Naive thymus-derived CD8-positive, alpha-beta T cell (primary cell): ENCODE data around the gene CHSY3. TPM values are rescaled to one million over a fixed set of nuclear protein-coding genes. Genes with fewer than 3 reads are reported as not detected.

Experiments
- ATAC-seq, 2 donors: fragments of 150-1000 bp; cut with Tn5 transposase in 1 of 2; sonication (Bioruptor Pico), chemical (Tn5 transposase) in 1 of 2; 1 replicate in 1 of 2; 2 replicates in 1 of 2; pipeline ENCODE4 v1.10.0; 2021; ENCODE audit warnings: mild to moderate bottlenecking in 2 of 2, moderate library complexity in 2 of 2
- POLR2A ChIA-PET: fragments of 350-600 bp; sonication (Branson Sonifier 250); formaldehyde crosslinking; loops from one replicate; lab custom pipeline; 2021; ENCODE audit warnings: antibody characterized with exemption; lab: Charles Lee
- DNase-seq, 10 donors: peaks; one replicate each; pipeline versions ENCODE4 v3.0.0 to v3.0.0-alpha.2; 2020 to 2022
- H3K27ac Mint-ChIP-seq, 10 donors: one replicate each; pipeline ENCODE4 v1.8.0; 2020 to 2022; ENCODE audit warnings: mild to moderate bottlenecking in 10 of 10, mixed read lengths in 10 of 10, moderate library complexity in 4 of 10, inconsistent platforms in 1 of 10
- H3K27me3 Mint-ChIP-seq, 5 donors: one replicate each; pipeline ENCODE4 v1.8.0; 2021 to 2022; ENCODE audit warnings: mixed read lengths in 5 of 5
- H3K36me3 Mint-ChIP-seq, 3 donors: one replicate each; pipeline ENCODE4 v1.8.0; 2020 to 2022; ENCODE audit warnings: mixed read lengths in 3 of 3, mild to moderate bottlenecking in 2 of 3, inconsistent platforms in 1 of 3
- H3K4me1 Mint-ChIP-seq, 4 donors: one replicate each; pipeline ENCODE4 v1.8.0; 2021 to 2022; ENCODE audit warnings: mixed read lengths in 4 of 4
- H3K4me3 Mint-ChIP-seq, 10 donors: one replicate each; pipeline ENCODE4 v1.8.0; 2020 to 2022; ENCODE audit warnings: mild to moderate bottlenecking in 10 of 10, mixed read lengths in 10 of 10, moderate library complexity in 6 of 10, inconsistent platforms in 1 of 10
- H3K9me3 Mint-ChIP-seq, 9 donors: one replicate each; pipeline ENCODE4 v1.8.0; 2020 to 2022; ENCODE audit warnings: mixed read lengths in 9 of 9, mild to moderate bottlenecking in 3 of 9, inconsistent platforms in 1 of 9, moderate library complexity in 1 of 9
- polyA plus RNA-seq, 3 donors: library from polyadenylated mRNA; unstranded; fragments of 300-500 nt; fragmentation: Illumina TruSeq; gene quantifications; one replicate each; pipeline ENCODE4 v1.2.3, GENCODE V29; 2021
- total RNA-seq, 8 experiments: library from RNA in 2 of 8; stranded (reverse) in 2 of 8; gene quantifications; one replicate each; pipeline ENCODE4 v1.2.3 and lab custom pipeline; 2021 to 2026

CHSY3 gene
- total and polyA plus RNA-seq, 5 experiments from 2014 or later = 0.31 TPM; not detected in 4

GRCh38 chr5:129960831-129961230, 56.6 kb downstream of the CHSY3 start:
- Mint-ChIP-seq H3K27me3 (peaks cover 0 to 18% (median 0%) of the 10 kb centered on the region in 5 donors), H3K9me3 (peaks cover 0 to 10% (median 0%) of the 10 kb centered on the region in 9 donors), H3K27ac (no peak overlapping the region), H3K4me1 (no peaks in the 10 kb centered on the region), H3K4me3 (no peak overlapping the region), H3K36me3 (no peaks in the 10 kb centered on the region)
- no peak for ATAC-seq
- no peak for DNase-seq
- POLR2A ChIA-PET = no interaction called here

- POLR2A ChIA-PET = no interaction called here
- Mint-ChIP-seq H3K9me3 (peaks cover 0 to 4% (median 0%) of the 10 kb centered on the region in 9 donors), H3K27ac (no peak overlapping the region)
Measured at GRCh38 chr5:129962506-129962905, 58.2 kb downstream of the CHSY3 start.

DNA sequence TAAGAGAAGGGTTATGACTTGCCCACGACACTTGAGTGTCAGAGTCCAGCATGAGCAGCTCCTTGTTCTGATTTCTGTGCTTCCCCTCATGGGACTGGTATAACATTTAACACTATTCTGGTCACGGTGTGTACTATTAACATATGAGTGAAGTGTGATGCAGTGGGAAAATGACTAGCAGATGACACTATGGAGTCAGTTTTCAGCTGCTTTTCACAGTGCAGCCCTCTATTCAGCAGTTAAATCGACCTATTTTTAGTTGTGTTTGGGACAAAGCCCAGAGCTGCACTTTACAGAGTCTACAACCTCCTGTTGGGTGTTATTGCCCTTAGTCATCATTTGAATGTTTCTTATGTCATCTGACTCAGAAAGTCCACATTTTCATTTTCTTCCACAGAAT, 59.1 kb downstream of the CHSY3 start:
- no peaks in the 10 kb centered on the region for H3K4me1 Mint-ChIP-seq

More at GRCh38 chr5:129962506-129962905, 58.2 kb downstream of the CHSY3 start:
- Mint-ChIP-seq H3K4me3 (no peak overlapping the region), H3K27me3 (peaks cover 0 to 18% (median 3%) of the 10 kb centered on the region in 5 donors), H3K36me3 (no peaks in the 10 kb centered on the region), H3K4me1 (no peaks in the 10 kb centered on the region)
- no peak for ATAC-seq
- no peak for DNase-seq

GRCh38 chr5:129966071-129966470, 61.8 kb downstream of the CHSY3 start:
- no peak for ATAC-seq
- POLR2A ChIA-PET = no interaction called here
- H3K27ac Mint-ChIP-seq = no peak overlapping the region

More for the DNA sequence above, 59.1 kb downstream of the CHSY3 start:
- H3K9me3 Mint-ChIP-seq = peaks cover 0 to 4% (median 0%) of the 10 kb centered on the region in 9 donors
- H3K4me3 Mint-ChIP-seq = no peak overlapping the region
- DNase-seq (no peak), ATAC-seq (no peak)
- POLR2A ChIA-PET = no interaction called here
- H3K36me3 Mint-ChIP-seq = no peaks in the 10 kb centered on the region
- peaks cover 0 to 18% (median 3%) of the 10 kb centered on the region in 5 donors for H3K27me3 Mint-ChIP-seq
- no peak overlapping the region for H3K27ac Mint-ChIP-seq

GRCh38 chr5:129971714-129972113, 67.4 kb downstream of the CHSY3 start:
- no peaks in the 10 kb centered on the region for H3K27me3 Mint-ChIP-seq
- POLR2A ChIA-PET = no interaction called here
- ATAC-seq = no peak
- no peaks in the 10 kb centered on the region for H3K4me1 Mint-ChIP-seq
- no peaks in the 10 kb centered on the region for H3K36me3 Mint-ChIP-seq
- no peak overlapping the region for H3K4me3 Mint-ChIP-seq
- DNase-seq = no peak
- no peak overlapping the region for H3K27ac Mint-ChIP-seq
- no peaks in the 10 kb centered on the region for H3K9me3 Mint-ChIP-seq

More at GRCh38 chr5:129966071-129966470, 61.8 kb downstream of the CHSY3 start:
- Mint-ChIP-seq H3K9me3 (peaks cover 0 to 2% (median 0%) of the 10 kb centered on the region in 9 donors), H3K27me3 (peaks cover 0 to 18% (median 3%) of the 10 kb centered on the region in 5 donors), H3K4me3 (no peak overlapping the region), H3K36me3 (no peaks in the 10 kb centered on the region), H3K4me1 (no peaks in the 10 kb centered on the region)
- DNase-seq = no peak

- DNase-seq = no peak
- no peak for ATAC-seq
- Mint-ChIP-seq H3K9me3 (no peaks in the 10 kb centered on the region), H3K36me3 (no peaks in the 10 kb centered on the region), H3K27ac (no peak overlapping the region), H3K4me1 (no peaks in the 10 kb centered on the region), H3K27me3 (no peaks in the 10 kb centered on the region), H3K4me3 (no peak overlapping the region)
- POLR2A ChIA-PET = no interaction called here
Measured at GRCh38 chr5:129972465-129973141, 68.3 kb downstream of the CHSY3 start.

DNA sequence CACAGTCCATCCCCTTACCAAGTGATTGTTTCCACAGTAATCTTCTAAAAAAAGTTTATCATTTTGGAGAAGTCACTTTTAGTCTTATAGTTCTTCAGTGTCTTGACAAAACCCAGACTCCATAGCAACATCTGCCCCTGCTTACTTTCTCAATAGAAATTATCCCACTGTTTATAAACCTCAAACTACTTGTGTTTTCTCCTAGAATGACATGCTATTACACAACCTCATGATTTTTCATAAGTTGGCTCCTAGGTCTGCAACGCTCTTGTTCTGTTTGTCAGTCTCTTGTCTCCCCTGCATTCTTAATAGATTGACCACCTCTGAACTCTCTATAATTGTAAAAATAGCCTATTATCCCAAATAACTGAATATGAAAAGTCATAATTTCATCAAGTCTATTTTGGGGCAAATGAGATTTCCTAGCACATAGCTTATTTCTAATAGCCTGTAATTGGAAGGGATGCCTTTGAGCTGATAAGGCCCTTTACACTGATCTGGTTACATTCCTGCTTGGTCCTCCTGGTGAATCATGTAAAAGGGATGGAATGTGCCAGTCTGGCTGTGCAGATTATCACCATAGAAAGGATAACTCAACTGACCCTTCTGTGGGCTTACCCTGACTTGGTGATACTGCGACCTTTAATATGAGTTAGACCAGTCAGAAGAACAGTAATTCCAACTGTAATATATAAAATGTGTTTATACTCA, 69.6 kb downstream of the CHSY3 start:
- ATAC-seq (no peak), DNase-seq (no peak)
- no peak overlapping the region for H3K4me3 Mint-ChIP-seq
- H3K4me1 Mint-ChIP-seq = no peaks in the 10 kb centered on the region
- POLR2A ChIA-PET = no interaction called here
- H3K27me3 Mint-ChIP-seq = no peaks in the 10 kb centered on the region
- no peaks in the 10 kb centered on the region for H3K36me3 Mint-ChIP-seq
- H3K9me3 Mint-ChIP-seq = no peaks in the 10 kb centered on the region
- H3K27ac Mint-ChIP-seq = no peak overlapping the region

- ATAC-seq (no peak), DNase-seq (no peak)
- no peaks in the 10 kb centered on the region for H3K36me3 Mint-ChIP-seq
- no peaks in the 10 kb centered on the region for H3K27me3 Mint-ChIP-seq
- no peak overlapping the region for H3K27ac Mint-ChIP-seq
- POLR2A ChIA-PET = no interaction called here
- H3K9me3 Mint-ChIP-seq = peaks cover 0 to 3% (median 0%) of the 10 kb centered on the region in 9 donors
- H3K4me1 Mint-ChIP-seq = no peaks in the 10 kb centered on the region
- no peak overlapping the region for H3K4me3 Mint-ChIP-seq
Measured at GRCh38 chr5:129977810-129978209, 73.5 kb downstream of the CHSY3 start.

DNA sequence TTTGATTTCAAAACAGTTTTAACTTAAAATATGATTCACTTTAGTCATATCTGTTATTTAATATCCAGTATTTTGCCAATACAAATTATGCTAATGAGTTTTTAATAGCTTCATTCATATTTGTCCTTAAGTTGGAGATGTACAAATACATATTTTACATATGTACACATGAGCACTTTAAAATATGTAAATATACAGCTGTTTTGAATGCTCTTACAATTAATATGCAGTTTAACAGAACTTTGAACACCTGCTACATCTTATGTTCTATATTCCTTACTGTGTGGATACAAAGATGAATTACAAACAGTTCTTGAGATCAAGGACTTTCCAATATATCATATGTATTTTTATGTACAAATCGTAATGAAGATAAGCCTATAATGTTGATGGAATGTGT, 74.0 kb downstream of the CHSY3 start:
- POLR2A ChIA-PET = no interaction called here
- no peak overlapping the region for H3K27ac Mint-ChIP-seq
- H3K9me3 Mint-ChIP-seq = peaks cover 0 to 4% (median 2%) of the 10 kb centered on the region in 9 donors
- no peaks in the 10 kb centered on the region for H3K36me3 Mint-ChIP-seq
- no peaks in the 10 kb centered on the region for H3K4me1 Mint-ChIP-seq
- ATAC-seq (no peak), DNase-seq (no peak)
- no peak overlapping the region for H3K4me3 Mint-ChIP-seq
- H3K27me3 Mint-ChIP-seq = no peaks in the 10 kb centered on the region

- ATAC-seq = no peak
- no peak for DNase-seq
- Mint-ChIP-seq H3K27me3 (peaks cover 0 to 3% (median 0%) of the 10 kb centered on the region in 5 donors), H3K4me1 (no peaks in the 10 kb centered on the region), H3K36me3 (peaks cover 0 to 8% (median 0%) of the 10 kb centered on the region in 3 donors), H3K9me3 (peaks cover 7 to 25% (median 17%) of the 10 kb centered on the region in 9 donors), H3K27ac (no peak overlapping the region), H3K4me3 (no peak overlapping the region)
- POLR2A ChIA-PET = no interaction called here
Measured at GRCh38 chr5:129988453-129988852, 84.2 kb downstream of the CHSY3 start.

DNA sequence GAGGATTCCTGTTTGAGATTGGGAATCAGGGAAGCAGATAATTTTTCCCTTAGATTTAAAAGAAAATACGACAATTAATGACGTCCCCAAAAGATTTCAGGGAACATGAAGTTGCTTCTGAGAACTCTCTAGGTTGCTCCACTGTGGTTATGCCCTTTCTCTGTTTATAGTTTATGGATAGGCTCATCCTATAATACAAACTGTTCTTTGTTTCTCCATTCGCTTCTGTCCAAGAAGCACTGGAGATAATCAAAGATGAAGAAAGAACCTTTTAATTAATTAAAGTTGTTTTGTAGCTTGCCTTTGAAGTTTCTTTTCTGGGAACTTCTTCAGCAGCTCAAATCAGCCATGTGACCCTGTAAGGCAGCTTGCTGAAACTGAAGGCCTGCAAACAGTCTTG, 87.5 kb downstream of the CHSY3 start:
- ATAC-seq (no peak), DNase-seq (no peak)
- H3K36me3 Mint-ChIP-seq = no peaks in the 10 kb centered on the region
- POLR2A ChIA-PET = no interaction called here
- no peaks in the 10 kb centered on the region for H3K4me1 Mint-ChIP-seq
- no peak overlapping the region for H3K4me3 Mint-ChIP-seq
- H3K9me3 Mint-ChIP-seq = peaks cover 0 to 20% (median 8%) of the 10 kb centered on the region in 9 donors
- no peak overlapping the region for H3K27ac Mint-ChIP-seq
- H3K27me3 Mint-ChIP-seq = peaks cover 0 to 8% (median 0%) of the 10 kb centered on the region in 5 donors

GRCh38 chr5:129996896-129997295, 92.6 kb downstream of the CHSY3 start:
- Mint-ChIP-seq H3K4me3 (no peak overlapping the region), H3K36me3 (no peaks in the 10 kb centered on the region), H3K4me1 (no peaks in the 10 kb centered on the region), H3K27ac (no peak overlapping the region), H3K9me3 (peaks cover 0 to 9% (median 5%) of the 10 kb centered on the region in 9 donors), H3K27me3 (peaks cover 0 to 6% (median 0%) of the 10 kb centered on the region in 5 donors)
- POLR2A ChIA-PET = no interaction called here
- DNase-seq = no peak
- no peak for ATAC-seq

GRCh38 chr5:130000460-130000859, 96.2 kb downstream of the CHSY3 start:
- Mint-ChIP-seq H3K27me3 (peaks cover 0 to 5% (median 0%) of the 10 kb centered on the region in 5 donors), H3K36me3 (no peaks in the 10 kb centered on the region), H3K4me3 (no peak overlapping the region), H3K4me1 (no peaks in the 10 kb centered on the region), H3K9me3 (peaks cover 0 to 5% (median 0%) of the 10 kb centered on the region in 9 donors), H3K27ac (no peak overlapping the region)
- DNase-seq (no peak), ATAC-seq (no peak)
- POLR2A ChIA-PET = no interaction called here
